ENCODE data around the gene CMBL.
"Not testable (repeated sequence)": the region's sequence is repeated elsewhere in the genome, so short reads cannot be mapped to it uniquely, and the experiment has no call there.

CMBL gene

GRCh38 chr5:10303201-10303600 lies 4.5 kb downstream of the CMBL start:
- Mint-ChIP-seq H3K27me3 (peaks cover 8% of the 10 kb centered on the region), H3K36me3 (no peaks in the 10 kb centered on the region), H3K27ac (no peak overlapping the region), H3K4me3 (no peak overlapping the region), H3K9me3 (no peaks in the 10 kb centered on the region), H3K4me1 (peaks cover 6% of the 10 kb centered on the region)

- Mint-ChIP-seq H3K4me1 (peaks cover 2% of the 10 kb centered on the region), H3K27me3 (peaks cover 4% of the 10 kb centered on the region), H3K36me3 (no peaks in the 10 kb centered on the region), H3K4me3 (no peak overlapping the region), H3K27ac (no peak overlapping the region), H3K9me3 (no peaks in the 10 kb centered on the region)
Observed at GRCh38 chr5:10301842-10302610, 5.7 kb downstream of the CMBL start.

GRCh38 chr5:10301266-10301665 lies 6.4 kb downstream of the CMBL start:
- peaks cover 3% of the 10 kb centered on the region for H3K27me3 Mint-ChIP-seq
- no peaks in the 10 kb centered on the region for H3K36me3 Mint-ChIP-seq
- H3K4me1 Mint-ChIP-seq = no peaks in the 10 kb centered on the region
- no peaks in the 10 kb centered on the region for H3K9me3 Mint-ChIP-seq
- no peak overlapping the region for H3K4me3 Mint-ChIP-seq
- H3K27ac Mint-ChIP-seq = no peak overlapping the region

GRCh38 chr5:10300246-10300645 lies 7.5 kb downstream of the CMBL start:
- H3K27me3 Mint-ChIP-seq = no peaks in the 10 kb centered on the region
- H3K4me1 Mint-ChIP-seq = no peaks in the 10 kb centered on the region
- no peak overlapping the region for H3K27ac Mint-ChIP-seq
- no peaks in the 10 kb centered on the region for H3K9me3 Mint-ChIP-seq
- no peak overlapping the region for H3K4me3 Mint-ChIP-seq
- no peaks in the 10 kb centered on the region for H3K36me3 Mint-ChIP-seq

DNA sequence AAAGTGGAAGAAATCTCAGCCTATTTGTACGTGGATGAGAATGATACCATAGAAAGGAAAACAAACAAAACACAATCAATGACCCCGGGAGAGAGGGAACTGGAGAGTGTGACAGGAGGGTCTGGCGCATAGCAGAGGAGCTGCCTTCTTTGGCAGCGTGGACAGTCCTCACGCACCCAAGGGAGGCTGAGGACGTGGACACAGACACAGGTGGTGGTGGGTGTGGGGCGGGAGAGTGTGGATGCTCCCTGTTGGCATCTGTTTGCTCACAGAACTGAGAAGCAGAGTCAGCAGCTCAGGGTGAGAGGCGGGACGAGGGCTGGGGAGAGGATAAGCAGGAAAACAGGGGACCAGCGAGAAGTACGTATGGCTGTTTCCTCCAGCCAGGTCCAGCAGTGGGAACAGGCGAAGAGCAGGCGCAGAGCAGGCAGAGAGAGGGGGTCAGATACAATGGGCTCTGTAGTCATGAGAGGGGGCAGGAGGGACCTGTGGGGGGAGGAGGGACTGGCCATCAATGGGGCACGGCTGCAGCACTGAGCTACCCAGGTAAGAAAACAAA lies 10.0 kb downstream of the CMBL start:
- Mint-ChIP-seq H3K27ac (no peak overlapping the region), H3K4me3 (no peak overlapping the region), H3K9me3 (no peaks in the 10 kb centered on the region), H3K27me3 (no peaks in the 10 kb centered on the region), H3K4me1 (no peaks in the 10 kb centered on the region), H3K36me3 (no peaks in the 10 kb centered on the region)

DNA sequence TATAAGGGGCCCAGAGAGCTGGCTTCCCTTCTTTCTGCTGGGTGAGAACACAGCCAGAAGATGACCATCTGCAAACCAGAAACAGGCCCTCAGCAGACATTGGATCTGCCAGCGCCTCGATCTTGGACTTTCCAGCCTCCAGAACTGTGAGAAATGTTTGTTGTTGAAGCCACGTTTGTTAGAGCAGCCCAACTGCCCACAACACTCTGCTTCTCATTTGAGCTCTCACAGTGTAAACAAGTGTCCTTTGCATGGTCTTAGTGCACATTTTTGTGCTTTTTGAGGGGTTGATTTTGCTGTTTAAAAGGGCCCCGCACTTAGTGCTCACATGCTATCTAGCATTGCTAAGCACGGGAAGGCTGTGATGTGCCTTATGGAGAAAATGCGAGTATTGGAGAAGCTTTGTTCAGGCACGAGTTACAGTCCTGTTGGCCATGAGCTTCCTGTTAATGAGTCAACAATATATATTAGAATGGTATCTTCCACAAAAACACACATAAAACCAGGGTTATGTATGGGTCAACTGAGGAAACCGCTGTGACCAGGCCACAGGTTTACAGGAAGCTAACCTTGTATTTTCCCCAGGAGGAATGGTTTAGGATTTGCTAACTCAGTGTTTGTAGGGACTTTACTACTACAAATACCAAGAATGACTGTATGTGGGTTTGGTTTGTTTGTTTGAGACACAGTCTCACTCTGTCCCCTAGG lies 11.9 kb downstream of the CMBL start:
- Mint-ChIP-seq H3K9me3 (no peaks in the 10 kb centered on the region), H3K36me3 (no peaks in the 10 kb centered on the region), H3K27ac (no peak overlapping the region), H3K4me1 (no peaks in the 10 kb centered on the region), H3K27me3 (no peaks in the 10 kb centered on the region), H3K4me3 (no peak overlapping the region)

- Mint-ChIP-seq H3K4me1 (no peaks in the 10 kb centered on the region), H3K27ac (no peak overlapping the region), H3K4me3 (no peak overlapping the region), H3K27me3 (no peaks in the 10 kb centered on the region), H3K9me3 (no peaks in the 10 kb centered on the region), H3K36me3 (no peaks in the 10 kb centered on the region)
Observed at GRCh38 chr5:10293907-10294662, 13.6 kb downstream of the CMBL start.

GRCh38 chr5:10291692-10292339 lies 15.9 kb downstream of the CMBL start:
- no peaks in the 10 kb centered on the region for H3K9me3 Mint-ChIP-seq
- peaks cover 1% of the 10 kb centered on the region for H3K27me3 Mint-ChIP-seq
- H3K4me3 Mint-ChIP-seq = no peak overlapping the region
- H3K27ac Mint-ChIP-seq = no peak overlapping the region
- H3K4me1 Mint-ChIP-seq = peaks cover 4% of the 10 kb centered on the region
- no peaks in the 10 kb centered on the region for H3K36me3 Mint-ChIP-seq

DNA sequence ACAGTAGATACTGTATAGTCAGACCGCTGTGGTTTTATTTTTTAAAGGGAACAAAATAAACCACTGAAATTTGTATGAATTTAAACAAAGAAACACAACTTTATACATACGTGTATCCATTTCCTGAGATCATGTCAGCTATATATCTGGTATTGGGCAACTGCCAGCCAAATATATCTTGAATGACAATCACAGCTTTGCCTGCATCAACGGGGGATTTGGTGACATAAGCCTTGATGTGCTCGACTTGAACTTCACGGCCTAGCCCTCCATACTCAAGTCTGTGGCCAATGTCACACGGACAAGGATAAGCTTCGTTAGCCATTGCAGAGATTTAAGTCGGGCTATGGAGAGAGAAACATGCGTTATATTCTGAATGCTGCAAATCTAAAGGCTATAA lies 17.3 kb downstream of the CMBL start:
- Mint-ChIP-seq H3K27ac (no peak overlapping the region), H3K4me1 (peaks cover 4% of the 10 kb centered on the region), H3K4me3 (no peak overlapping the region), H3K27me3 (peaks cover 3% of the 10 kb centered on the region), H3K9me3 (no peaks in the 10 kb centered on the region), H3K36me3 (no peaks in the 10 kb centered on the region)

DNA sequence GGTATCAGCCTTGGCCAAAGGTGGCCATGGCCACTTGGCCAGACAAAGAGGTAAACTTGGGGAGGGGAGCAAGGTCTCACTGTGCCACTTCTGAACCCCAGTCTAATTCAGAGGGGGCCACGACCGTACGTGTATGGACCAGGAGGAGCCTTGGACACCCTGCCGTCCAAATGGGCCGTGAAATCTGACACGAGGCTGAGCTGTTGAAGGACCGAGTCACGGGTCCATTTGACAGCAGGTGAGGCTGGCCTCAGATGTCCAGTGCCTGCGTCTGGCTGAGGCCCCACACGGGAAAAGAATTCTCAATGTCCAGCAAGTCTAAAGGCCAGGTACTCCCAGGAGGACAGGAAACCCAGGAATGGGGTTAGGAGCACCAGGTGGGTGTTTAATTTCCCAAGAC lies 17.7 kb downstream of the CMBL start:
- Mint-ChIP-seq H3K4me1 (peaks cover 4% of the 10 kb centered on the region), H3K27me3 (peaks cover 3% of the 10 kb centered on the region), H3K27ac (no peak overlapping the region), H3K36me3 (no peaks in the 10 kb centered on the region), H3K4me3 (no peak overlapping the region), H3K9me3 (no peaks in the 10 kb centered on the region)

DNA sequence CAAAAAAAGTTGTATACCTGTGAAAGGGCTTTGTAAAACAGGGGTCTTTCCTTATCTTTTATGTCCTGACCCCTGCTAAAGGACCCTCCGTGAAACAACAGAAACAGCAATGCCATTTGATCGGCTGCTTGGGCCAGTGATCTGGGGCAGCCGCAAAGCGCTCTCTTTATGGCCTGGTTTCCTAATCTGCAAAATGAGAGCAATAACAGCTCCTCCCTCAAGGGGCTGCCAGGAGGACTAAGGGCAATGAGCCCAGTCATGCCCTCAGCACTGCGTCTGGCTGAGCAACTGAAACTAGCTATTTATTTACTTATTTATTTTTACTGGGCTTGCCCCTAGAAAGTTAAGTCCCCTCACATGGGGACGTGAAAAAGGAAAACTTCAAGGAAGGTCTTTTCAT lies 18.3 kb downstream of the CMBL start:
- no peak overlapping the region for H3K27ac Mint-ChIP-seq
- no peaks in the 10 kb centered on the region for H3K9me3 Mint-ChIP-seq
- H3K36me3 Mint-ChIP-seq = no peaks in the 10 kb centered on the region
- peaks cover 4% of the 10 kb centered on the region for H3K4me1 Mint-ChIP-seq
- no peak overlapping the region for H3K4me3 Mint-ChIP-seq
- peaks cover 3% of the 10 kb centered on the region for H3K27me3 Mint-ChIP-seq

GRCh38 chr5:10288592-10289219 lies 19.0 kb downstream of the CMBL start:
- Mint-ChIP-seq H3K9me3 (no peaks in the 10 kb centered on the region), H3K27ac (no peak overlapping the region), H3K27me3 (peaks cover 3% of the 10 kb centered on the region), H3K36me3 (no peaks in the 10 kb centered on the region), H3K4me3 (no peak overlapping the region), H3K4me1 (peaks cover 10% of the 10 kb centered on the region)

DNA sequence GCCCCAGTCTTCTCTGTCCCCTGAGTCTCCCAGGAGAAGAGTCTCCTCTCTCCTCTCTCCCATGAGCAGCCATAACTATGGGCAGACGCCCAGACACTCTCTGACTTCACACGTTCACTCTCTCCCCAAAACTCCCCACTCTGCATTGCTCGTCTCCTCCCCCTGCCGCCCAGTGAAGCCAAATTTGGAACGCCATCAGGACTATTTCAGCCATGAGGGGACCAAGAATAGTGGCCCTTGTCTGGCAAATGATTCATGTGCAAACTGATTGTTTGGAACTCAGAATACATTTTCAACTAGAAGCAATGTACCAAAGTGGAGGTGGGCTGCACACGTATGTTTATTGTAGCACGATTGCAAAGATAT lies 20.9 kb downstream of the CMBL start:
- Mint-ChIP-seq H3K4me1 (peaks cover 12% of the 10 kb centered on the region), H3K9me3 (no peaks in the 10 kb centered on the region), H3K36me3 (no peaks in the 10 kb centered on the region), H3K4me3 (no peak overlapping the region), H3K27me3 (peaks cover 3% of the 10 kb centered on the region), H3K27ac (no peak overlapping the region)

DNA sequence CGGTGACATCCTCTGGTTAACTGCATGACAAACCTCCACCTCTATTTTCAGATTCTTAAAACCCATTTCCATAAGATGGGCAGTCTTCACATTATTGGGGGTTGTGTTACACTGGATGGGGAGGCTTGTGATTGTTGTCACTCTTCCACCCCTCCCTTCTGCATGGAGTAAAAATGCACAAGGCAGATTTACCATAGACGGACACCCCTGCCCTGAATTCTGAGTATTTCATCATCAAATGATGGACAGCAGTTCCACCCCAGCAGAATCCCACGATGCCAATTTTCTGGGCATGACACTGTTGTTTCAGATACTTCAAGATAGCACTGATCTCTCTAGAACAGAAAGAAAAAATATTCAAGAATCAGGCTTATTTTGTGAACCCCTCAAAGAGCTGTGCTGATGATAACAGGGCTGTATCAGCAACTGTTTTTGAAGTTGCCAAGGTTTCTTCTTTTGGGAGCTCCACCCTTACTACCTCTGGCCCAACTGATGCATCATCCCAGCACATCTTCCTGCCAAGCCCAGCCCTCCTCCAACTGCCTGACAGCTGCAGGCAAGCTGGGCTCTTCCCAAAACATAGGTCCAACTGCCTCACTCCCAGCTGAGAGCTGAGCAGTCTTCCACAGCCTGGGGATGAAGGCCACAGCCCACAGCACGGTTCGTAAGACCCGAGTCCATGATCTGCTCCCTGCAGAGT lies 21.4 kb downstream of the CMBL start:
- H3K9me3 Mint-ChIP-seq = no peaks in the 10 kb centered on the region
- H3K36me3 Mint-ChIP-seq = no peaks in the 10 kb centered on the region
- H3K27ac Mint-ChIP-seq = no peak overlapping the region
- no peak overlapping the region for H3K4me3 Mint-ChIP-seq
- H3K27me3 Mint-ChIP-seq = peaks cover 3% of the 10 kb centered on the region
- peaks cover 12% of the 10 kb centered on the region for H3K4me1 Mint-ChIP-seq

GRCh38 chr5:10285362-10285761 lies 22.3 kb downstream of the CMBL start:
- not testable (repeated sequence) for H3K27me3 Mint-ChIP-seq, H3K27ac Mint-ChIP-seq, H3K4me3 Mint-ChIP-seq, H3K36me3 Mint-ChIP-seq, H3K9me3 Mint-ChIP-seq
- H3K4me1 Mint-ChIP-seq = peaks cover 12% of the 10 kb centered on the region
